DND-41 (cell line): ENCODE results near the gene STK4.

Experiments used
- ATAC-seq: fragments of 200-7000 bp; cut with Tn5 transposase; 3 replicates; pipeline ENCODE4 v1.9.1; 2021; ENCODE audit warnings: low read depth; ENCODE audit not compliant: insufficient read depth
- DNase-seq: peaks from one replicate; pipeline ENCODE4 v3.0.0-alpha.2; 2020
- H2AFZ ChIP-seq: 2 replicates; pipeline ENCODE4 v1.6.0; 2012; ENCODE audit warnings: low read depth, low read length
- H3K27ac ChIP-seq: 2 replicates; pipeline ENCODE4 v1.5.1; 2012; ENCODE audit warnings: low read length, inconsistent platforms
- H3K27me3 ChIP-seq: fragments of 200-600 bp; sonication (generic); 2 replicates; pipeline ENCODE4 v1.6.0; 2012; ENCODE audit warnings: low read length, mild to moderate bottlenecking, inconsistent platforms; ENCODE audit not compliant: insufficient read depth, poor library complexity
- H3K36me3 ChIP-seq: 2 replicates; pipeline ENCODE4 v1.5.1; 2012; ENCODE audit warnings: low read length, inconsistent platforms; ENCODE audit not compliant: insufficient read depth
- H3K4me1 ChIP-seq: 2 replicates; pipeline ENCODE4 v1.5.1; 2012; ENCODE audit warnings: mild to moderate bottlenecking, low read length; ENCODE audit not compliant: insufficient read depth
- H3K4me2 ChIP-seq: 2 replicates; pipeline ENCODE4 v1.6.0; 2012; ENCODE audit warnings: mild to moderate bottlenecking, moderate library complexity, low read length, inconsistent platforms; ENCODE audit not compliant: insufficient read depth
- H3K4me3 ChIP-seq, 2 experiments: fragments of 200-600 bp in 1 of 2; shearing (Covaris generic) in 1 of 2; 2 replicates each; pipeline ENCODE4 v1.5.1; 2012 to 2016; ENCODE audit warnings: inconsistent platforms in 2 of 2, low read length in 2 of 2, mild to moderate bottlenecking in 2 of 2, low read depth in 1 of 2, moderate library complexity in 1 of 2
- H3K79me2 ChIP-seq: 2 replicates; pipeline ENCODE4 v1.6.0; 2012; ENCODE audit warnings: low read length, inconsistent platforms; ENCODE audit not compliant: insufficient read depth
- H3K9ac ChIP-seq: 2 replicates; pipeline ENCODE4 v1.6.0; 2012; ENCODE audit warnings: low read depth, mild to moderate bottlenecking, inconsistent platforms, low read length, moderate library complexity
- H3K9me3 ChIP-seq: 2 replicates; pipeline ENCODE4 v1.5.1; 2012; ENCODE audit warnings: low read length, moderate library complexity, mild to moderate bottlenecking, inconsistent platforms; ENCODE audit not compliant: insufficient read depth, severe bottlenecking
- H4K20me1 ChIP-seq: 2 replicates; pipeline ENCODE4 v1.6.0; 2012; ENCODE audit warnings: low read length; ENCODE audit not compliant: insufficient read depth
- EZH2 ChIP-seq: IDR thresholded peaks from 3 replicates; pipeline ENCODE4 v1.6.1; 2012; ENCODE audit warnings: borderline replicate concordance, low read depth, mild to moderate bottlenecking, moderate library complexity, low read length, inconsistent platforms; ENCODE audit not compliant: severe bottlenecking
- TF ChIP-seq, protein P1 (sequence below): IDR thresholded peaks from 2 replicates; pipeline ENCODE4 v1.5.1; 2012; ENCODE audit warnings: borderline replicate concordance, low read length, moderate library complexity, mild to moderate bottlenecking; ENCODE audit not compliant: poor library complexity, severe bottlenecking; ENCODE audit errors: extremely low read depth

Gene STK4

DNA sequence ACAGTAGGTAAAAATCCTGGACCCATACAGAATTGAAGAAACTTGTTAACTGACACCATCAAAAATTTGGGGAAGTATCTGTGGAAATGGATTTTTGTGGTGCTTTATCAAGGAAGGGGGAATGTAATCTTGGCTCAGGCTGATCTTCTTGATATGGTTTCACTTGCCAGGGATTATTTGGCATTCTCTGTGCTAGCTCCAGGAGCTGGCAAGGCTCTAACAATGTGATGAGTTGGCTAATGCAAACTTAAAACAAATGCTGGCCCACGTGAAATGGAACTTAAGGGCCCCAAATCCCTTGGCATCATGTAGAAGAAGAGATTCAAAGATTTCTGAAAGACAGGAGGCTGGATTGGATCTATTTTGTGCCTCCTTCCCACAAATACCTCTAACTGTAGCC lies 121.5 kb downstream of the STK4 start:
- H3K27ac ChIP-seq = no peak overlapping the region

DNA sequence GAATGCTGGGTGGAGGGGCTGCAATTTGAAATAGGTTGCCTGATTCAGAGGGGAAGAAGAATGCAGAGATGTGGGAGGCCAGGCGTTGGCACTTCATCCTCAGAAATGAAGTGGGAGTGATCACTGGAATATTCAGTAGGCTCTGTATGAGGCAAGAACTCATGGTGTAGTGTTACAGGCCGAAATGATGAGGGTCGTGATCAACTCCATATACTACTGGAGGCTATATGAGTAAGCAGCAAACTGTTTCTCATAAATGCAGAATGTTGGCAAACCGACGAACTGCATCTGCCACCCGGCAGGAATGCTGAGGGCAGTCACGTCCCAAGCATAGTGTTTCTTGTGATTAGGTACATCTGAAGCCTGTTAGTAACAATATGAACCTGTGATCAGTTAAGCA lies 121.9 kb downstream of the STK4 start:
- DNase-seq (no peak), ATAC-seq (no peak)
- Histone ChIP-seq H4K20me1 (no peaks in the 10 kb centered on the region), H2AFZ (no peak overlapping the region), H3K27ac (no peak overlapping the region), H3K79me2 (no peaks in the 10 kb centered on the region), H3K27me3 (no peaks in the 10 kb centered on the region), H3K9me3 (no peaks in the 10 kb centered on the region), H3K4me3 (no peak overlapping the region), H3K36me3 (no peaks in the 10 kb centered on the region), H3K4me1 (no peaks in the 10 kb centered on the region), H3K9ac (no peak overlapping the region), H3K4me2 (no peak overlapping the region)
- TF ChIP-seq EZH2 = no peak
- TF ChIP-seq, protein P1, sequence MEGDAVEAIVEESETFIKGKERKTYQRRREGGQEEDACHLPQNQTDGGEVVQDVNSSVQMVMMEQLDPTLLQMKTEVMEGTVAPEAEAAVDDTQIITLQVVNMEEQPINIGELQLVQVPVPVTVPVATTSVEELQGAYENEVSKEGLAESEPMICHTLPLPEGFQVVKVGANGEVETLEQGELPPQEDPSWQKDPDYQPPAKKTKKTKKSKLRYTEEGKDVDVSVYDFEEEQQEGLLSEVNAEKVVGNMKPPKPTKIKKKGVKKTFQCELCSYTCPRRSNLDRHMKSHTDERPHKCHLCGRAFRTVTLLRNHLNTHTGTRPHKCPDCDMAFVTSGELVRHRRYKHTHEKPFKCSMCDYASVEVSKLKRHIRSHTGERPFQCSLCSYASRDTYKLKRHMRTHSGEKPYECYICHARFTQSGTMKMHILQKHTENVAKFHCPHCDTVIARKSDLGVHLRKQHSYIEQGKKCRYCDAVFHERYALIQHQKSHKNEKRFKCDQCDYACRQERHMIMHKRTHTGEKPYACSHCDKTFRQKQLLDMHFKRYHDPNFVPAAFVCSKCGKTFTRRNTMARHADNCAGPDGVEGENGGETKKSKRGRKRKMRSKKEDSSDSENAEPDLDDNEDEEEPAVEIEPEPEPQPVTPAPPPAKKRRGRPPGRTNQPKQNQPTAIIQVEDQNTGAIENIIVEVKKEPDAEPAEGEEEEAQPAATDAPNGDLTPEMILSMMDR = no peak

More for the DNA sequence above, 121.5 kb downstream of the STK4 start:
- Histone ChIP-seq H3K79me2 (no peaks in the 10 kb centered on the region), H2AFZ (no peak overlapping the region), H3K4me1 (no peaks in the 10 kb centered on the region), H3K9me3 (no peaks in the 10 kb centered on the region), H3K4me2 (no peak overlapping the region), H3K4me3 (no peak overlapping the region), H4K20me1 (no peaks in the 10 kb centered on the region), H3K36me3 (0 out of 2 replicates have a peak, but pooled peaks cover 1% of the 10 kb centered on the region), H3K27me3 (no peaks in the 10 kb centered on the region), H3K9ac (no peak overlapping the region)
- TF ChIP-seq, protein P1 = no peak
- TF ChIP-seq EZH2 = no peak
- DNase-seq = no peak
- ATAC-seq = no peak

DNA sequence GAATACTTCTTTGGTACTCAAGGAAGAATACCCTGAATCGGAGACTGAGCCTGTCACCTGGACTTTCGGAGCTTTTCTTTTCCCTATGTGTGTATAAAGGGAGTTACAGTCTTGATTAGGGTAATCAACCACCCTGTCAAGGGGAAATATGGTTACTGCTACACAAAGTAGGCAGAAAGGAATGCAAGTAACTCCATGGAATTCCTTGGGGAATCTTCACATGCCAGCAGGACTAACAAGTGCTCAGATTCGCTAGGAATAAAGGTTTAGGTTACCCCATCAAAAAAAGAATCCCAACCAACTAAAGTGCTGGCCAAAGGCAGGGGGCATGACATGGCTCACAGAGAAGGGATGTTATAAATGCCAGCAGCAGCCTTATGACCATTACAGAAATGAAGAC lies 124.2 kb downstream of the STK4 start:
- Histone ChIP-seq H4K20me1 (no peaks in the 10 kb centered on the region), H3K4me1 (no peaks in the 10 kb centered on the region), H3K9me3 (no peaks in the 10 kb centered on the region), H2AFZ (no peak overlapping the region), H3K27me3 (no peaks in the 10 kb centered on the region), H3K79me2 (no peaks in the 10 kb centered on the region), H3K27ac (no peak overlapping the region), H3K4me2 (no peak overlapping the region), H3K36me3 (no peaks in the 10 kb centered on the region), H3K9ac (no peak overlapping the region), H3K4me3 (no peak overlapping the region)
- TF ChIP-seq, protein P1 = no peak
- no peak for TF ChIP-seq EZH2
- ATAC-seq = no peak
- DNase-seq = no peak

DNA sequence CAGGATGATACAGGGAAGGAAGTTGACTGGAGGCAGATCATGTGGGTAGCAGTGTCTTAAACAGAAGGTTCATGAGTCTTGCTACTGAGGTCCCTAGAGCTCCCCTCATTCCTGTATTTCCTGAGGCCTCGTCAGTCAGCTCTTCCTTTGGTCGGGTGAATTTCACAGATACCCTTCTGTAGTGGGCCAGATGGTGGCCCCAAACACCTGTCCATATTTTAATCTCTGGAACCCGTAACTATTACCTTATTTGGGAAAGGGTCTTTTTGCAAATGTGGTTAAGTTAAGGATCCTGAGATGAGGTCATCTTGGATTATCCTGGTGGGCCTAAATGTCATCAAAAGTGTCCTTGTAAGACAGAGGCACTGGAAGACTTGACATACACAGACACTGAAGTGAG lies 125.1 kb downstream of the STK4 start:
- ATAC-seq (no peak), DNase-seq (no peak)
- H4K20me1 ChIP-seq = no peaks in the 10 kb centered on the region
- no peaks in the 10 kb centered on the region for H3K4me1 ChIP-seq
- H3K27me3 ChIP-seq = no peaks in the 10 kb centered on the region
- H3K4me3 ChIP-seq = no peak overlapping the region
- H3K4me2 ChIP-seq = no peak overlapping the region
- H3K36me3 ChIP-seq = no peaks in the 10 kb centered on the region
- TF ChIP-seq, protein P1 = no peak
- TF ChIP-seq EZH2 = no peak
- no peak overlapping the region for H3K9ac ChIP-seq
- H3K27ac ChIP-seq = no peak overlapping the region
- no peaks in the 10 kb centered on the region for H3K9me3 ChIP-seq
- no peaks in the 10 kb centered on the region for H3K79me2 ChIP-seq
- H2AFZ ChIP-seq = no peak overlapping the region
